Stomach smooth muscle (tissue), 2 donors: ENCODE data around the gene RETN.

ENCODE experiments used
- H3K27ac ChIP-seq: one replicate; pipeline ENCODE4 v1.7.0; 2013; ENCODE audit warnings: mild to moderate bottlenecking, low read length, inconsistent platforms
- H3K27me3 ChIP-seq, 2 donors: one replicate each; pipeline ENCODE4 v1.7.0; 2013; ENCODE audit warnings: low read length in 2 of 2; ENCODE audit not compliant: insufficient read depth in 2 of 2, control insufficient read depth in 1 of 2
- H3K36me3 ChIP-seq, 2 donors: one replicate each; pipeline ENCODE4 v1.7.0; 2013; ENCODE audit warnings: low read length in 2 of 2; ENCODE audit not compliant: control insufficient read depth in 2 of 2, insufficient read depth in 2 of 2
- H3K4me1 ChIP-seq: one replicate; pipeline ENCODE4 v1.7.0; 2013; ENCODE audit warnings: low read length; ENCODE audit not compliant: control insufficient read depth, insufficient read depth
- H3K4me3 ChIP-seq, 2 donors: one replicate each; pipeline ENCODE4 v1.7.0; 2013; ENCODE audit warnings: low read length in 2 of 2
- H3K9ac ChIP-seq, 2 donors: one replicate each; pipeline ENCODE4 v1.7.0; 2013; ENCODE audit warnings: low read length in 2 of 2, mild to moderate bottlenecking in 1 of 2
- H3K9me3 ChIP-seq, 2 donors: one replicate each; pipeline ENCODE4 v1.7.0; 2013; ENCODE audit warnings: low read length in 2 of 2; ENCODE audit not compliant: control insufficient read depth in 2 of 2
- donor health status: healthy.
- donor health status: Pancreatic carcinoma.

RETN gene

DNA sequence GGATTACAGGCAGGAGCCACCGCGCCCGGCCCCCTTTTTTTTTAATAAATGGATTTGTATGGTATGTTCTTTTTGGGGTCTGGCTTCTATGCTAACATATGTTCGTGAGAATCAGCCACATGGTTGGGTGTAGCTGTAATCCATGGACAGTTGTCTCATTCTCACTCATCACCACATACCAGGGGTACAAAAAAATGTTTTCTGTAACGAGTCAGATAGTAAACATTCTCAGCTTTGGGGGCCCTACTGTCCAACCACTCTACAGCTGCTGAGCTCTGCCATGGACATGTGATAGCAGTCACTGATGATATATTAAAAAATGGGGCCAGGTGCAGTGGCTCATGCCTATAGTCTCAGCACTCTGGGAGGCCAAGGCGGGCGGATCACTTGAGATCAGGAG, 5.1 kb upstream of the RETN start:
- no peaks in the 10 kb centered on the region for H3K4me1 ChIP-seq

DNA sequence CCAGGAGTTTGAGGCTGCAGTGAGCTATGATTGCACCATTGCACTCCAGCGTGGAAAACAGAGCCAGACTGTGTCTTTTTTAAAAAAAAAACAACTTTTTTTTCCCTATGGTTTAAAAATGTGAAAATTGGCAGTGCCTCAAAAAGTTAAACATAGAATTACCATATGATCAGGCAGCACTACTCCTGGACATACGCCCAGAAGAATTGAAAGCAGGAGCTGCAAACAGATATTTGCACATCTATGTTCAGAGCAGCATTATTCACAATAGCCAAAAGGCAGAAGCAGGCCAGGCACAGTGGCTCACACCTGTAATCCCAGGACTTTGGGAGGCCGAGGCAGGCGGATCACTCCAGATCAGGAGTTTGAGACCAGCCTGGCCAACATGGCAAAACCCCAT, 3.8 kb upstream of the RETN start:
- no peak overlapping the region for H3K4me3 ChIP-seq
- no peak overlapping the region for H3K27ac ChIP-seq
- H3K9ac ChIP-seq = no peak overlapping the region
- peaks cover 2% of the 10 kb centered on the region for H3K4me1 ChIP-seq
- no peaks in the 10 kb centered on the region for H3K9me3 ChIP-seq
- H3K27me3 ChIP-seq = peaks cover 4 to 7% of the 10 kb centered on the region in 2 donors
- no peaks in the 10 kb centered on the region for H3K36me3 ChIP-seq

More for the DNA sequence above, 5.1 kb upstream of the RETN start:
- no peak overlapping the region for H3K27ac ChIP-seq
- H3K4me3 ChIP-seq = no peak overlapping the region
- no peaks in the 10 kb centered on the region for H3K9me3 ChIP-seq
- H3K9ac ChIP-seq = no peak overlapping the region
- peaks cover 0 to 3% of the 10 kb centered on the region in 2 donors for H3K27me3 ChIP-seq
- no peaks in the 10 kb centered on the region for H3K36me3 ChIP-seq

DNA sequence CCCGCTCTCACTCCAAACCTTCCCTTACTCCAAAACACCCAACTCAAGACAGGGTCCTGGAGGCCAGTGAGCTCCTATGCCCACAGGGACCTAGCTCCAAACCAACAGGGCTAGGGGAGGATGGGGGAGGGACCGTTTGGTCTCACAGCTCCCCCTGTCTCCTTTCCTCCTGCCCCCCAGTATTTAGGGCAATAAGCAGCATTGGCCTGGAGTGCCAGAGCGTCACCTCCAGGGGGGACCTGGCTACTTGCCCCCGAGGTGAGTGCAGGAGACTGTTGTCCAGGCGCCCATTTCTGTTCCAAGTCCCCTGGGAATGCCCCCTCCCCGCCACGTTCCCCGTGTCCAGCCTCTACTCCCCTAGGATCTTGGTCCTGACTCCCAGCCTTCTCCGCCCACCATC, 792 bp downstream of the RETN start:
- H3K4me3 ChIP-seq = no peak overlapping the region
- no peak overlapping the region for H3K9ac ChIP-seq
- H3K36me3 ChIP-seq = no peaks in the 10 kb centered on the region
- no peak overlapping the region for H3K27ac ChIP-seq
- H3K27me3 ChIP-seq = peaks cover 16 to 18% of the 10 kb centered on the region in 2 donors
- H3K4me1 ChIP-seq = peaks cover 2% of the 10 kb centered on the region
- no peaks in the 10 kb centered on the region for H3K9me3 ChIP-seq

DNA sequence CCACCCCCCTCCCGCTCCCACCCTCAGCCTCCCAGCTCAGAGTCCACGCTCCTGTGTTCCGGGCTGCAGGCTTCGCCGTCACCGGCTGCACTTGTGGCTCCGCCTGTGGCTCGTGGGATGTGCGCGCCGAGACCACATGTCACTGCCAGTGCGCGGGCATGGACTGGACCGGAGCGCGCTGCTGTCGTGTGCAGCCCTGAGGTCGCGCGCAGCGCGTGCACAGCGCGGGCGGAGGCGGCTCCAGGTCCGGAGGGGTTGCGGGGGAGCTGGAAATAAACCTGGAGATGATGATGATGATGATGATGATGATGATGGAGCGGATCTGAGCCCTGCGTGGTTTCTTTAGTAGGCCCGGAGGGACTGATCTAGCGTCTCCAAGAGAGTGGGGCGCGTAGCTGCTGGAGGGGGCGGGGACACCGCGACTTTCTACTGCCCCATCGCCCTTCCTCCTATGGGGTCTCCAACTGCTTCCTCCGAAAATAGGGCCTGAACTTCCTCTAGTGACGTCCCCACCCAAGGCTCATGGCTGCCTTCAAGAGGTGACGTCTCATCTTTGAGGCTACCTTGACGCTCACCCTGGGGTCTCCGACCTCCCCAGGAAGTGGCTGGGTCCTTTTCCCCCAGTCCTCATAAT, 1.4 kb downstream of the RETN start:
- no peak overlapping the region for H3K4me3 ChIP-seq
- no peak overlapping the region for H3K27ac ChIP-seq
- H3K36me3 ChIP-seq = no peaks in the 10 kb centered on the region

DNA sequence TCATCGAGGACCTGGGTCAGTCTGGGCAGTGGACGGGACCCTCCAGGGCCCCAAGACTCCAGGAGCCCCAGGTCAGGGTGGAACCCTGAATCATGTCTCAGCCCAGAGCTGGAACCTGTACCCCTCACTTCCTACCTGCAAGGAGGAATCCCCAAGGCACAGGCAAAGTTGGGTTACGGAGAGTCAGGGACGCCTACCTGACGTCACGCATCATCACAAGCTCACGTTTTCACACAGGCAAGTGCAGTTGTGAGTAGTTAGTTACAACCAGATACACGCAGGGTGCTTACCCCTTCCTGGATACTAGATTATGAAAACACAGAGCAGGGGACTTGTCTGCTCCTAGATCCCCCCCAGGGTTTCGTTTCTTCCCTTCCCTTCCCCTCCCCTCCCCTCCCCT, 1.9 kb downstream of the RETN start:
- no peaks in the 10 kb centered on the region for H3K36me3 ChIP-seq
- peaks cover 16 to 18% of the 10 kb centered on the region in 2 donors for H3K27me3 ChIP-seq
- no peak overlapping the region for H3K27ac ChIP-seq
- H3K9ac ChIP-seq = no peak overlapping the region
- peaks cover 2% of the 10 kb centered on the region for H3K4me1 ChIP-seq
- H3K4me3 ChIP-seq = no peak overlapping the region
- H3K9me3 ChIP-seq = no peaks in the 10 kb centered on the region

More for the DNA sequence above, 1.4 kb downstream of the RETN start:
- Histone ChIP-seq H3K9ac (no peak overlapping the region), H3K4me1 (peaks cover 2% of the 10 kb centered on the region), H3K9me3 (no peaks in the 10 kb centered on the region), H3K27me3 (peaks cover 16 to 18% of the 10 kb centered on the region in 2 donors)

DNA sequence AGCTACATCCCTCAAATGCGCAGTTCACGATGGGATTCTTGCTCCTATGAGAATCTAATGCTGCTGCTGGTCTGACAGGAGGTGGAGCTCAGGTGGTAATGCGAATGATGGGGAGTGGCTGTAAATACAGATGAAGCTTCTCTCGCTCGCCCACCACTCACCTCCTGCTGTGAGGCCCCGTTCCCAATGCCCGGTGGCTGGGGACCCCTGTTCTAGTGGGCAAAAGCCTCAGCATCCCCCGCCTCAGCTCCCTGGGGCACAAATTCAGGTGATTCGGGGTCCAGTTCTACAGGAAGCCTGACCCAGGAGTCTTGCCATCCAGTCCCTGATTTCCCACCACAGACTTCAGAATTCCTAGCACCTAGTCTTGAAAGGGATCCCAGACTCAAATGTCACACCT, 3.7 kb downstream of the RETN start:
- no peak overlapping the region for H3K9ac ChIP-seq
- H3K4me3 ChIP-seq = no peak overlapping the region
- no peaks in the 10 kb centered on the region for H3K36me3 ChIP-seq
- H3K4me1 ChIP-seq = peaks cover 2% of the 10 kb centered on the region
- H3K9me3 ChIP-seq = no peaks in the 10 kb centered on the region
- no peak overlapping the region for H3K27ac ChIP-seq
- peaks cover 22% of the 10 kb centered on the region in 2 donors for H3K27me3 ChIP-seq

DNA sequence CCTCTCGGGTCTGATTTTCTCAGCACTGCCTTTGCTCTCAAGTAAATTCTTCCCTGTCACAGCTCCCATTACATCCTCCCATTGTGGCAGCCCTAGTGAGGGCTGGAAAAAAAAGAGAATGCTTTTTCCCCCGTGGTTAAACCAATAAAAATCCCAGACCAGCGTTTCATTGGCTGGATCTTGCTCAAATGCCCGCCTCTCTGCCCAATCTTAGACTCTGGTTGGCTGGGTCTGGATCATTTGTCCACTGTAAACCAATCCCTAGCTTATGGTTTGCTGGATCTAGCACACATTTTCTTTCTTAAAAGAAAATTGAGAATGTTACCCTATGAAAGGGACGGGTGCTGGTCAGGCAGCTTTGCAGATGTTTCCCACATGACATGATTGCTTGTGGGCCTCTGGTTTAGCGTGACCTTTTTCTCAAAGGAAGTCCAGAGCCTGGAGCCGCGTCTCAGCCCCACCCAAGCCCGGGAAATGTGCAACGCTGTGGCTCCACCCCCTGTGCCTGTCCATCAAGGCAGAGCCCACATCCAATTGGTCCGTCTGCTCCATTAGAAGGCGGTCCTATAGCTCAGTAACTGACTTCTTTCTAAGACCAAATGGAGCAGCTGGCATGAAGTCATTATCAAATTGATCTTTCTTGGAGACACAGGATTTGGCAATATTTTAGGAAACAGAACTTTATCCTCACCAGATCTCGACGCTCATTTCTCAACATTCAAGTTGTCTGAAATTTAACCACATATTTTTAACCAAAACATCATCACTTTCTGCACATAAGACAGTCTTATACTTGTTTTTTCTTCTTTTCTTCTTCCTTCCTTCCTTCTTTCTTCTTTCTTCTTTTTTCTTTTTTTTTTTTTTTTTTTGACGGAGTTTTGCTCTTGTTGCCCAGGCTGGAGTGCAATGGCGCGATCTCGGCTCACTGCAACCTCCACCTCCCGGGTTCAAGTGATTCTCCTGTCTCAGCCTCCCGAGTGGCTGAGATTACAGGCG, 5.5 kb downstream of the RETN start:
- Histone ChIP-seq H3K9me3 (no peaks in the 10 kb centered on the region), H3K4me3 (no peak overlapping the region), H3K27ac (no peak overlapping the region), H3K36me3 (no peaks in the 10 kb centered on the region), H3K27me3 (peaks cover 23 to 34% of the 10 kb centered on the region in 2 donors), H3K9ac (no peak overlapping the region), H3K4me1 (peaks cover 2% of the 10 kb centered on the region)

DNA sequence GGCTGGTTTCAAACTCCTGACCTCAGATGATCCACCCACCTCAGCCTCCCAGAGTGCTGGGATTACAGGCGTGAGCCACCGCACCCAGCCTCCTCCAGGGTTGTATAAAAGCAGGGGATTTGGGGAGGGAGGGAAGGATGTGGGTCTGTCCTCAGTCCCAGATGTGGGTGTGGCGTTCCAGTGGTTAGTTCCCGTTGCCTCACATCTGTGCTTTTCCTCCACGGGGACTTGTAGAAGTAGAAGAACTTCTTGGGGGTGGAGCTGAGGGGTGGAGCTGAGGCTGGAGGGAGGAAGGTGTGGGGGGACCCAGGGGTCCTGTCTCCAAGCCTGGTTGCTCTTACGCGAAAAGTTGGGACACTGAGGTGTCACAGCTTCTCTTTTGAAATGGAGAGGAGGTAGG, 7.5 kb downstream of the RETN start:
- Histone ChIP-seq H3K36me3 (no peaks in the 10 kb centered on the region), H3K9ac (no peak overlapping the region), H3K4me1 (peaks cover 9% of the 10 kb centered on the region), H3K4me3 (no peak overlapping the region), H3K27me3 (peaks cover 24 to 29% of the 10 kb centered on the region in 2 donors), H3K9me3 (no peaks in the 10 kb centered on the region), H3K27ac (no peak overlapping the region)

DNA sequence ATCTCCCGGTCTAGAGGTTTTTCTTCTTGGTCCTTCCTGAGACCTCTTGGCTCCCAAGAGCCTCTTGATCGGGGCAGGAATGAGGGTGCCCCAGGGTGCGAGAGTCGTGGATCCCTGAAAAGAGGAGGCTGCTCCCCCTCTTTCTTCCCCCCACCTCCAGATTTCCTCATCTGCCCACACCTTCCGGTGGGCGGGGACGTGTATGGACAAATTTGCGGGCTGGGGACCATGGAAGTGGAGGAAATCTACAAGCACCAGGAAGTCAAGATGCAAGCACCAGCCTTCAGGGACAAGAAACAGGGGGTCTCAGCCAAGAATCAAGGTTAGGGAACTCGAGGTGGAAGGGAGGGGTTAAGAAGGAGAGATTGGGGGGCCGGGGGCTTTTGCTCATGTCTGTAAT, 8.0 kb downstream of the RETN start, which contains the start of gene MCEMP1:
Gene MCEMP1 (plus strand): TSS at position 237 of the 400 bp plus-strand sequence. CDS start 31 bp downstream, at position 268.
- H3K27me3 ChIP-seq = peaks cover 24 to 27% of the 10 kb centered on the region in 2 donors
- H3K9me3 ChIP-seq = no peaks in the 10 kb centered on the region
- H3K4me3 ChIP-seq = no peak within 1 kb of the TSS
- no peak within 1 kb of the TSS for H3K27ac ChIP-seq
- H3K9ac ChIP-seq = no peak within 1 kb of the TSS
- no peaks in the 10 kb centered on the region for H3K36me3 ChIP-seq
- H3K4me1 ChIP-seq = peaks cover 11% of the 10 kb centered on the region

DNA sequence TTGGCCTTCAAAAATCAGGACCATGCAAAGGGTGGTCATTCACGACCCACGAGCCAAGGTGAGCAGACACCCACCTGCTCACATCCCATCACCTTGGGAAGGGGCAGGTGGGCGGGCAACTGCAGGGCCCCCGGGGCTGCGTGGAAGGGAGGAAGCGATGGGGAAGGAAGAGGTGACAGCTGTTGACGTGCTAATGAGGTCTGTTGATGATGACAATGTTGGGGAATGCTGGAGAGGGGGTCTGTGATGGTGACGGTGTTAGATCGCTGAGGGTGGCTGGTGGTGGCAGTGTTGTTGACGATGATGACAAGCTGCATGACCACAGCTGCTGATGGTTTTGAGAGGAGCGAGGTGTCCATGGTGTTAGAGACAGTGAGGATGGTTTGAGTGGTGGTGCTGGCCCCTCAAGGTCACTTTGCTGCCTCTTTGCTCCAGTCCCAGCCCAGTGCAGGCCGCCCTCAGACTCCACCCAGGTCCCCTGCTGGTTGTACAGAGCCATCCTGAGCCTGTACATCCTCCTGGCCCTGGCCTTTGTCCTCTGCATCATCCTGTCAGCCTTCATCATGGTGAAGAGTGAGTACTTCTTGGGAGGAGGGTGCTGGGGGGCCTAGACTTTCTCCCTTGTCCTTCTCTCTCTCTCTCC, 8.9 kb downstream of the RETN start:
- Histone ChIP-seq H3K4me3 (no peak overlapping the region), H3K27ac (no peak overlapping the region)

More for the DNA sequence above, 8.9 kb downstream of the RETN start:
- H3K36me3 ChIP-seq = peaks cover 3 to 4% of the 10 kb centered on the region in 2 donors
- H3K27me3 ChIP-seq = peaks cover 24% of the 10 kb centered on the region in 2 donors
- no peak overlapping the region for H3K9ac ChIP-seq
- no peaks in the 10 kb centered on the region for H3K9me3 ChIP-seq
- H3K4me1 ChIP-seq = peaks cover 13% of the 10 kb centered on the region
